GM18519 (cell line): ENCODE measurements around the gene PAXIP1.

Source experiments
- ATAC-seq: cut with Tn5 transposase; IDR thresholded peaks from one replicate; pipeline ENCODE4 v1.9.1; 2021; ENCODE audit warnings: mild to moderate bottlenecking, moderate library complexity; ENCODE audit not compliant: unreplicated experiment, low FRiP score

The PAXIP1 gene

GRCh38 chr7:154996101-154996500 is 6.8 kb downstream of the PAXIP1 start:
- ATAC-seq, result no peak

- ATAC-seq, result no peak
Observed at GRCh38 chr7:154994996-154995395, 7.9 kb downstream of the PAXIP1 start.

- no peak for ATAC-seq
Observed at GRCh38 chr7:154990964-154991540, 11.9 kb downstream of the PAXIP1 start.

- no peak for ATAC-seq
Observed at GRCh38 chr7:154987571-154987970, 15.4 kb downstream of the PAXIP1 start.

GRCh38 chr7:154986200-154986945 is 16.6 kb downstream of the PAXIP1 start:
- no peak for ATAC-seq

- ATAC-seq, result no peak
Observed at GRCh38 chr7:154985230-154985629, 17.7 kb downstream of the PAXIP1 start.

- ATAC-seq, result no peak
Observed at GRCh38 chr7:154984601-154985188, 18.2 kb downstream of the PAXIP1 start.

- ATAC-seq, result no peak
Observed at GRCh38 chr7:154978017-154978416, 24.9 kb downstream of the PAXIP1 start.

GRCh38 chr7:154977250-154977649 is 25.7 kb downstream of the PAXIP1 start:
- no peak for ATAC-seq

GRCh38 chr7:154976844-154977243 is 26.1 kb downstream of the PAXIP1 start:
- no peak for ATAC-seq

- no peak for ATAC-seq
Observed at GRCh38 chr7:154975984-154976383, 26.9 kb downstream of the PAXIP1 start.

GRCh38 chr7:154973381-154973780 is 29.5 kb downstream of the PAXIP1 start:
- ATAC-seq, result no peak

- no peak for ATAC-seq
Observed at GRCh38 chr7:154968336-154969001, 34.5 kb downstream of the PAXIP1 start.

- no peak for ATAC-seq
Observed at GRCh38 chr7:154967401-154967955, 35.4 kb downstream of the PAXIP1 start.

- no peak for ATAC-seq
Observed at GRCh38 chr7:154965014-154965413, 37.9 kb downstream of the PAXIP1 start.

GRCh38 chr7:154960063-154960790 is 42.7 kb downstream of the PAXIP1 start:
- no peak for ATAC-seq

GRCh38 chr7:154956427-154956826 is 46.5 kb downstream of the PAXIP1 start:
- ATAC-seq, result no peak

GRCh38 chr7:154953006-154953684 is 49.8 kb downstream of the PAXIP1 start:
- ATAC-seq, result no peak

GRCh38 chr7:154950960-154951359 is 52.0 kb downstream of the PAXIP1 start:
- ATAC-seq, result no peak

GRCh38 chr7:154947604-154948003 is 55.3 kb downstream of the PAXIP1 start:
- ATAC-seq, result no peak
